Thoracic aorta (tissue), 2 donors: ENCODE results near the gene SUN3. TPM values are rescaled to one million over a fixed set of nuclear protein-coding genes. Genes with fewer than 3 reads are reported as not detected.

ENCODE experiments used
- ATAC-seq: fragments of 150-250 bp; one replicate; pipeline ENCODE4 v1.8.0; 2017; ENCODE audit warnings: low read depth; ENCODE audit not compliant: insufficient number of reproducible peaks, low FRiP score
- DNase-seq: peaks from one replicate; pipeline ENCODE4 v3.0.0-alpha.2; 2020; ENCODE audit warnings: low spot score
- H3K27ac ChIP-seq, 2 donors: fragments of 200-600 bp; sonication (generic); 1 replicate in 1 of 2; 2 replicates in 1 of 2; pipeline ENCODE4 v1.5.1; 2016; ENCODE audit warnings: mild to moderate bottlenecking in 2 of 2, moderate library complexity in 2 of 2
- H3K27me3 ChIP-seq: fragments of 200-600 bp; sonication (generic); replicated peaks from 2 replicates; pipeline ENCODE4 v1.6.0; 2016; ENCODE audit warnings: mild to moderate bottlenecking; ENCODE audit not compliant: insufficient read depth
- H3K36me3 ChIP-seq: fragments of 200-600 bp; sonication (generic); one replicate; pipeline ENCODE4 v1.5.1; 2016
- H3K4me1 ChIP-seq, 2 donors: fragments of 200-600 bp; sonication (generic); 1 replicate in 1 of 2; 2 replicates in 1 of 2; pipeline versions ENCODE4 v1.5.1 to v1.6.0; 2016; ENCODE audit warnings: low read depth in 2 of 2, mild to moderate bottlenecking in 1 of 2; ENCODE audit not compliant: control insufficient read depth in 1 of 2
- H3K4me3 ChIP-seq: fragments of 200-600 bp; sonication (generic); 2 replicates; pipeline ENCODE4 v1.5.1; 2016; ENCODE audit warnings: mild to moderate bottlenecking
- H3K9me3 ChIP-seq: fragments of 200-600 bp; sonication (generic); 2 replicates; pipeline ENCODE4 v1.5.1; 2016
- CTCF ChIP-seq: fragments of 200-600 bp; sonication (generic); IDR thresholded peaks from one replicate; pipeline ENCODE4 v1.5.1; 2019; ENCODE audit warnings: antibody characterized with exemption
- total RNA-seq, 2 donors: library from RNA; depleted of rRNA; stranded (reverse); fragments of >200 nt; gene quantifications; one replicate each; pipeline versions ENCODE4 v1.1.0 to v1.2.3, GENCODE V29; 2016

Gene SUN3
- total RNA-seq, 2 donors from 2014 or later, result not detected

GRCh38 chr7:47962262-47962661 is 66.6 kb downstream of the SUN3 start:
- ATAC-seq, result no peak
- Histone ChIP-seq H3K27me3 (no peaks in the 10 kb centered on the region), H3K27ac (no peak overlapping the region), H3K9me3 (no peaks in the 10 kb centered on the region), H3K36me3 (peaks cover 52% of the 10 kb centered on the region), H3K4me3 (no peak overlapping the region), H3K4me1 (no peaks in the 10 kb centered on the region)
- DNase-seq, result no peak
- TF ChIP-seq CTCF, result no peak

- no peak for ATAC-seq
- no peaks in the 10 kb centered on the region for H3K27me3 ChIP-seq
- peaks cover 9% of the 10 kb centered on the region for H3K36me3 ChIP-seq
- no peak for TF ChIP-seq CTCF
- no peaks in the 10 kb centered on the region for H3K9me3 ChIP-seq
- no peak overlapping the region for H3K4me3 ChIP-seq
- no peaks in the 10 kb centered on the region for H3K4me1 ChIP-seq
- no peak overlapping the region for H3K27ac ChIP-seq
- no peak for DNase-seq
Observed at GRCh38 chr7:47957156-47957555, 71.8 kb downstream of the SUN3 start.

- DNase-seq (no peak), ATAC-seq (no peak)
- Histone ChIP-seq H3K4me1 (no peaks in the 10 kb centered on the region), H3K27me3 (no peaks in the 10 kb centered on the region), H3K9me3 (no peaks in the 10 kb centered on the region), H3K27ac (no peak overlapping the region), H3K4me3 (no peak overlapping the region), H3K36me3 (peaks cover 2% of the 10 kb centered on the region)
- no peak for TF ChIP-seq CTCF
Observed at GRCh38 chr7:47956220-47956619, 72.7 kb downstream of the SUN3 start.

GRCh38 chr7:47954231-47954911 is 74.5 kb downstream of the SUN3 start:
- H3K9me3 ChIP-seq, result no peaks in the 10 kb centered on the region
- TF ChIP-seq CTCF, result no peak
- H3K27me3 ChIP-seq, result no peaks in the 10 kb centered on the region
- H3K4me1 ChIP-seq, result no peaks in the 10 kb centered on the region
- H3K36me3 ChIP-seq, result no peaks in the 10 kb centered on the region
- DNase-seq, result no peak
- H3K27ac ChIP-seq, result no peak overlapping the region
- no peak overlapping the region for H3K4me3 ChIP-seq
- no peak for ATAC-seq

- no peaks in the 10 kb centered on the region for H3K9me3 ChIP-seq
- TF ChIP-seq CTCF, result no peak
- no peak overlapping the region for H3K4me3 ChIP-seq
- no peak for DNase-seq
- no peaks in the 10 kb centered on the region for H3K36me3 ChIP-seq
- ATAC-seq, result no peak
- no peaks in the 10 kb centered on the region for H3K4me1 ChIP-seq
- no peaks in the 10 kb centered on the region for H3K27me3 ChIP-seq
- H3K27ac ChIP-seq, result no peak overlapping the region
Observed at GRCh38 chr7:47953822-47954221, 75.1 kb downstream of the SUN3 start.
